ENCODE measurements around the gene FYCO1.
"Not testable (repeated sequence)": the region's sequence is repeated elsewhere in the genome, so short reads cannot be mapped to it uniquely, and the experiment has no call there.

Gene FYCO1

DNA sequence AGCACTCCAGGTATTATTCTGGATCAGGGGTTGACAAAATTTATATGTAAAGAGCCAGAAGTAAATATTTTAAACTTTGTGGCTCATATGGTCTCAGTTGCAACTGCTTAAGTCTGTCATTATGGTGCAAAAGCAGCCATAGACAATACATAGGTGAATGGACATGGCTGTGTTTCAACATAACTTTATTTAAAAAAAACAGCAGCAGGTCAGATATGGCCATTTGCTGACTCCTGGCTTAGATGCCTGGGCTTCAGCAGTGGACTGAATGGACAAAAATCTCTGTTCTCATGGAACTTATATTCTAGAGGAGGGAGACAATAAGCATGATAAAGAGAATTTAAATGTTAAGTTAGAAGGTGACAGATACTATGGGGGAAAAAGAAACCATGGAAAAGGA is 11.7 kb upstream of the FYCO1 start:
- Histone ChIP-seq H3K4me1 (ENCODE audit: insufficient read depth, low read length, poor library complexity, severe bottlenecking) (no peaks in the 10 kb centered on the region), H3F3A (ENCODE audit: low read depth) (no peaks in the 10 kb centered on the region), H3K4me3 (ENCODE audit: low read length, poor library complexity, severe bottlenecking) (no peak overlapping the region), H3K9ac (ENCODE audit: low read depth, low read length, poor library complexity, severe bottlenecking) (no peak overlapping the region), H2AFZ (ENCODE audit: low read length) (no peak overlapping the region), H3K79me2 (ENCODE audit: insufficient read depth, low read length) (no peaks in the 10 kb centered on the region), H3K9me3 (ENCODE audit: insufficient read depth, low read depth, low read length) (no peaks in the 10 kb centered on the region), H3K4me2 (ENCODE audit: low read depth, low read length, poor library complexity, severe bottlenecking) (no peak overlapping the region), H3K36me3 (ENCODE audit: insufficient read depth, low read length) (no peaks in the 10 kb centered on the region), H3K27me3 (ENCODE audit: insufficient read depth, low read length, poor library complexity, severe bottlenecking) (no peaks in the 10 kb centered on the region), H4K20me1 (ENCODE audit: insufficient read depth, low read length, poor library complexity, severe bottlenecking) (no peaks in the 10 kb centered on the region), H3K9me2 (replicated peaks; ENCODE audit: low read depth, low read length) (no peaks in the 10 kb centered on the region)
- TF ChIP-seq CTCF (conservative IDR thresholded peaks at IDR 0.05; ENCODE audit: low read length) (no peak), EZH2phosphoT487 (IDR thresholded peaks at IDR 0.05; ENCODE audit: borderline replicate concordance) (no peak)

- no peak overlapping the region for H2AFZ ChIP-seq (ENCODE audit: low read length)
- H4K20me1 ChIP-seq (ENCODE audit: insufficient read depth, low read length, poor library complexity, severe bottlenecking), result no peaks in the 10 kb centered on the region
- H3K9ac ChIP-seq (ENCODE audit: low read depth, low read length, poor library complexity, severe bottlenecking), result no peak overlapping the region
- H3K4me1 ChIP-seq (ENCODE audit: insufficient read depth, low read length, poor library complexity, severe bottlenecking), result no peaks in the 10 kb centered on the region
- no peaks in the 10 kb centered on the region for H3F3A ChIP-seq (ENCODE audit: low read depth)
- H3K27me3 ChIP-seq (ENCODE audit: insufficient read depth, low read length, poor library complexity, severe bottlenecking), result no peaks in the 10 kb centered on the region
- no peaks in the 10 kb centered on the region for H3K79me2 ChIP-seq (ENCODE audit: insufficient read depth, low read length)
- H3K4me2 ChIP-seq (ENCODE audit: low read depth, low read length, poor library complexity, severe bottlenecking), result no peak overlapping the region
- no peaks in the 10 kb centered on the region for H3K9me3 ChIP-seq (ENCODE audit: insufficient read depth, low read depth, low read length)
- H3K36me3 ChIP-seq (ENCODE audit: insufficient read depth, low read length), result no peaks in the 10 kb centered on the region
- TF ChIP-seq EZH2phosphoT487 (IDR thresholded peaks at IDR 0.05; ENCODE audit: borderline replicate concordance), result no peak
- H3K4me3 ChIP-seq (ENCODE audit: low read length, poor library complexity, severe bottlenecking), result no peak overlapping the region
- H3K9me2 ChIP-seq (replicated peaks; ENCODE audit: low read depth, low read length), result no peaks in the 10 kb centered on the region
Measured at GRCh38 chr3:46006238-46007032, 10.8 kb upstream of the FYCO1 start.

DNA sequence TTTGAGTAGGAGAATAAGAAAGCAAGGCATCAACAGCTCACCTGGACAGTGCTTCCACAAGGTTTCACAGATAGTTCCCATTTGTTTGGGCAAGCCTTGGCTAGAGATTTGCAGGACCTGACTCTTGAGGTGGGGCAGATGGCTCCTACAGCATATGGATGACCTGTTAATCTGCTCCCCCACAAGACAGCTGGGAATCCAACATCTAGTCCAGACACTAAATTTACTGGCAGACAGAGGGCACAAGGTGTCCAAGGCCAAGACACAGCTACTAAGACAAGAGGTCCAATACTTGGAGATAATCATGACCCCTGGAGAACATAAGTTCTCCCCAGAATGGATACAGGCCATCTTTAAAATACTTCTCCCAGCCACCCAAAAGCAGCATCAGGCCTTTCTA is 8.1 kb upstream of the FYCO1 start:
- H4K20me1 ChIP-seq (ENCODE audit: insufficient read depth, low read length, poor library complexity, severe bottlenecking); H3K9me2 ChIP-seq (replicated peaks; ENCODE audit: low read depth, low read length); H2AFZ ChIP-seq (ENCODE audit: low read length); H3K27me3 ChIP-seq (ENCODE audit: insufficient read depth, low read length, poor library complexity, severe bottlenecking); H3K9ac ChIP-seq (ENCODE audit: low read depth, low read length, poor library complexity, severe bottlenecking); H3K4me1 ChIP-seq (ENCODE audit: insufficient read depth, low read length, poor library complexity, severe bottlenecking); H3K4me3 ChIP-seq (ENCODE audit: low read length, poor library complexity, severe bottlenecking); H3F3A ChIP-seq (ENCODE audit: low read depth); H3K9me3 ChIP-seq (ENCODE audit: insufficient read depth, low read depth, low read length); H3K79me2 ChIP-seq (ENCODE audit: insufficient read depth, low read length); H3K4me2 ChIP-seq (ENCODE audit: low read depth, low read length, poor library complexity, severe bottlenecking); H3K36me3 ChIP-seq (ENCODE audit: insufficient read depth, low read length): not testable (repeated sequence)

GRCh38 chr3:46001178-46001577 is 5.6 kb upstream of the FYCO1 start:
- Histone ChIP-seq H4K20me1 (ENCODE audit: insufficient read depth, low read length, poor library complexity, severe bottlenecking) (no peaks in the 10 kb centered on the region), H3K4me2 (ENCODE audit: low read depth, low read length, poor library complexity, severe bottlenecking) (no peak overlapping the region), H3K9ac (ENCODE audit: low read depth, low read length, poor library complexity, severe bottlenecking) (no peak overlapping the region), H3K27me3 (ENCODE audit: insufficient read depth, low read length, poor library complexity, severe bottlenecking) (no peaks in the 10 kb centered on the region), H3F3A (ENCODE audit: low read depth) (no peaks in the 10 kb centered on the region), H3K4me3 (ENCODE audit: low read length, poor library complexity, severe bottlenecking) (no peak overlapping the region), H3K79me2 (ENCODE audit: insufficient read depth, low read length) (no peaks in the 10 kb centered on the region), H2AFZ (ENCODE audit: low read length) (no peak overlapping the region), H3K36me3 (ENCODE audit: insufficient read depth, low read length) (no peaks in the 10 kb centered on the region), H3K9me2 (replicated peaks; ENCODE audit: low read depth, low read length) (no peaks in the 10 kb centered on the region), H3K9me3 (ENCODE audit: insufficient read depth, low read depth, low read length) (no peaks in the 10 kb centered on the region), H3K4me1 (ENCODE audit: insufficient read depth, low read length, poor library complexity, severe bottlenecking) (peaks cover 2% of the 10 kb centered on the region)
- TF ChIP-seq EZH2phosphoT487 (IDR thresholded peaks at IDR 0.05; ENCODE audit: borderline replicate concordance) (no peak), CTCF (conservative IDR thresholded peaks at IDR 0.05; ENCODE audit: low read length) (no peak)
